Tibial artery (tissue), 4 donors: ENCODE results near the gene SEPTIN5.
"Not testable (repeated sequence)": the region's sequence is repeated elsewhere in the genome, so short reads cannot be mapped to it uniquely, and the experiment has no call there.

Experiments
- DNase-seq, 2 donors: peaks; one replicate each; pipeline ENCODE4 v3.0.0-alpha.2; 2019
- H3K27ac ChIP-seq, 2 donors: fragments of 200-600 bp; sonication (generic) in 1 of 2; 1 replicate in 1 of 2; 2 replicates in 1 of 2; pipeline ENCODE4 v1.5.1; 2018 to 2019; ENCODE audit warnings: mild to moderate bottlenecking in 1 of 2
- H3K27me3 ChIP-seq, 2 donors: fragments of 200-600 bp; sonication (generic) in 1 of 2; one replicate each; pipeline versions ENCODE4 v1.5.1 to v1.6.0; 2016 to 2019
- H3K36me3 ChIP-seq, 3 donors: fragments of 200-600 bp; sonication (generic) in 2 of 3; one replicate each; pipeline ENCODE4 v1.5.1; 2016 to 2019; ENCODE audit warnings: mild to moderate bottlenecking in 2 of 3
- H3K4me1 ChIP-seq, 4 donors: fragments of 200-600 bp; sonication (generic) in 2 of 4; 1 replicate in 3 of 4; 2 replicates in 1 of 4; pipeline ENCODE4 v1.5.1; 2016 to 2019
- H3K4me3 ChIP-seq, 2 donors: fragments of 200-600 bp; sonication (generic) in 1 of 2; 1 replicate in 1 of 2; 2 replicates in 1 of 2; pipeline ENCODE4 v1.5.1; 2018 to 2019; ENCODE audit warnings: mild to moderate bottlenecking in 2 of 2
- H3K9me3 ChIP-seq, 3 donors: fragments of 200-600 bp; sonication (generic) in 1 of 3; one replicate each; pipeline ENCODE4 v1.5.1; 2016 to 2019
- intact Hi-C: fragments of 100-400 bp; cut with DNase I; formaldehyde crosslinking; loops from one replicate; pipeline ENCODE4 v1.15.0; 2023; ENCODE audit warnings: low total_unique reads
- TF ChIP-seq, protein P1 (sequence below), 2 experiments: fragments of 200-600 bp in 1 of 2; fragments of 450-650 bp in 1 of 2; IDR thresholded peaks; one replicate each; pipeline ENCODE4 v1.5.1; 2017 to 2019; ENCODE audit warnings: antibody characterized with exemption in 2 of 2, mild to moderate bottlenecking in 1 of 2, moderate library complexity in 1 of 2

SEPTIN5 gene

DNA sequence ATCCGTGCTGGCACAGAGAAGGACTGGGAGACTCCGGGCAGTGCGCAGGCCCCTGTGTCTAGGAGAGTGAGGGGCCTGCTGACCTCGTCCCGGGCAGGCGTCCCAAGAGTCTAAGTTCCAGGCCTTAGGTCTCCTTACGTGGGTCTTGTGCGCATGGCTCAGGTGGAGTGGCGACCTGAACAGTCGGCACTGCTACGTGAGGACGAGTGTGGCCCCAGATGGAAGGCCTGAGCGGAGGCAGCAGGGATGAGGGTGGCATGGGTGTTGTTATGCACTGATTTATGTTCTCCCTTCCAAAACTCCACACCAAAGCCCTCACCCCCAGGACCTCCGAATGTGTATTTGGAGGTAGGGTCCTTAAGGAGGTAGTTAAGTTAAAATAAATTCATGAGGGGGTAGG, 20.7 kb upstream of the SEPTIN5 start:
- DNase-seq, result no peak
- Histone ChIP-seq H3K9me3 (no peaks in the 10 kb centered on the region), H3K36me3 (no peaks in the 10 kb centered on the region), H3K27ac (no peak overlapping the region), H3K4me1 (peaks cover 0 to 13% (median 5%) of the 10 kb centered on the region in 4 donors), H3K27me3 (peaks cover 0 to 5% of the 10 kb centered on the region in 2 donors), H3K4me3 (no peak overlapping the region)
- intact Hi-C loops, result no loop called here
- TF ChIP-seq, protein P1, sequence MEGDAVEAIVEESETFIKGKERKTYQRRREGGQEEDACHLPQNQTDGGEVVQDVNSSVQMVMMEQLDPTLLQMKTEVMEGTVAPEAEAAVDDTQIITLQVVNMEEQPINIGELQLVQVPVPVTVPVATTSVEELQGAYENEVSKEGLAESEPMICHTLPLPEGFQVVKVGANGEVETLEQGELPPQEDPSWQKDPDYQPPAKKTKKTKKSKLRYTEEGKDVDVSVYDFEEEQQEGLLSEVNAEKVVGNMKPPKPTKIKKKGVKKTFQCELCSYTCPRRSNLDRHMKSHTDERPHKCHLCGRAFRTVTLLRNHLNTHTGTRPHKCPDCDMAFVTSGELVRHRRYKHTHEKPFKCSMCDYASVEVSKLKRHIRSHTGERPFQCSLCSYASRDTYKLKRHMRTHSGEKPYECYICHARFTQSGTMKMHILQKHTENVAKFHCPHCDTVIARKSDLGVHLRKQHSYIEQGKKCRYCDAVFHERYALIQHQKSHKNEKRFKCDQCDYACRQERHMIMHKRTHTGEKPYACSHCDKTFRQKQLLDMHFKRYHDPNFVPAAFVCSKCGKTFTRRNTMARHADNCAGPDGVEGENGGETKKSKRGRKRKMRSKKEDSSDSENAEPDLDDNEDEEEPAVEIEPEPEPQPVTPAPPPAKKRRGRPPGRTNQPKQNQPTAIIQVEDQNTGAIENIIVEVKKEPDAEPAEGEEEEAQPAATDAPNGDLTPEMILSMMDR (IDR thresholded peaks at IDR 0.05), result no peak

DNA sequence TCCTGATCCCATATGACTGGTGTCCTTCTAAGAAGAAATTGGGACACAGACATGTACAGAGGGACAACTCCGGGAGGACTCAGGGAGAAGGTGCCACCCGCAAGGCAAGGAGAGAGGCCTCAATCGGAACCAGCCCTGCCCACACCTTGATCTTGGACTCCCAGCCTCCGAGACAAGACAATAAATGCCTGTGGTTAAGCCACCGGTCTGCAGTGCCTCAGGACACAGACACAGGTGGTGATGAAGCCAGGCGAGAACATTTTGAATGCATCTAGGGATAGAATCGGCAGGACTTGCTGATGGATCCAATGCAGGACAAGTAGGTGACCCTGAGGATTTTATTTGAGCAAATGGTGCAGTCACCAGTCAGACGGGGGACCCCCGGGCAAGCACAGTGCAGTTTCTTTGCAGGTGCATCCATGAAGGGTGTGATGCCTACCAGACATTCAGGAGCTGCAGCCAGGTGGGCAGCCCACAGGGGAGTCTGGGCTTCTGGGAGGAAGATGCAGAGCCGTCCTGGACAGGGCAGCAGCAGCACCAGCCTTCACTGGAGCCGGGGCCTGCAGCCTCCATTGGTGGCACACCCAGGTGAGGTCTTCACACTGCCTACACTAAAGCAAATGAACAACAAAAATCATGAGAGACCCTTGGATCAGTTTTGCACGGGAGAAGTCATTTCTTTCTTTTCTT, 20.2 kb upstream of the SEPTIN5 start:
- Histone ChIP-seq H3K4me1 (peaks cover 0 to 13% (median 5%) of the 10 kb centered on the region in 4 donors), H3K9me3 (no peaks in the 10 kb centered on the region), H3K27me3 (peaks cover 0 to 5% of the 10 kb centered on the region in 2 donors), H3K27ac (no peak overlapping the region), H3K36me3 (no peaks in the 10 kb centered on the region), H3K4me3 (no peak overlapping the region)
- intact Hi-C loops, result no loop called here
- peak in 1 of 2 donors; percentile 31 for DNase-seq
- TF ChIP-seq, protein P1 (IDR thresholded peaks at IDR 0.05), result no peak

DNA sequence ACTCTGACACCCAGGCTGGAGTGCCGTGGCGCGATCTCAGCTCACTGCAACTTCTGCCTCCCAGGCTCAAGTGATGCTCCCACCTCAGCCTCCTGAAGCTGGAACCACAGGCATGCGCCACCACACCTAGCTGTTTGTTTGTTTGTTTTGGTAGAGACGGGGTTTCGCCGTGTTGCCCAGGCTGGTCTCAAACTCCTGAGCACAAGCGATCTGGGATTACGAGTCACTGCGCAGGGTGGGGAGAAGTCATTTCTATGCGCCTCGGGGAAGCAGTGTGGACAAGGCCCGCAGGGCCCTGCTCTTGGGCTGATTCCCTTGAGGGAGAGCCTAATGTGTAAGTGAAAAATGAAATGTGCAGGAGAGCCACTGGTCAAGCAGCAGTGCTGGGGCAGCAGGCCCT, 19.6 kb upstream of the SEPTIN5 start:
- no peaks in the 10 kb centered on the region for H3K9me3 ChIP-seq
- no peak overlapping the region for H3K4me3 ChIP-seq
- TF ChIP-seq, protein P1 (IDR thresholded peaks at IDR 0.05), result no peak
- H3K27me3 ChIP-seq, result peaks cover 0 to 5% of the 10 kb centered on the region in 2 donors
- DNase-seq, result no peak
- no peak overlapping the region for H3K27ac ChIP-seq
- H3K36me3 ChIP-seq, result no peaks in the 10 kb centered on the region
- peaks cover 0 to 13% (median 5%) of the 10 kb centered on the region in 4 donors for H3K4me1 ChIP-seq
- intact Hi-C loops, result no loop called here

- Histone ChIP-seq H3K36me3 (no peaks in the 10 kb centered on the region), H3K27me3 (peaks cover 0 to 5% of the 10 kb centered on the region in 2 donors), H3K4me3 (no peak overlapping the region), H3K4me1 (peaks cover 0 to 4% (median 2%) of the 10 kb centered on the region in 4 donors), H3K9me3 (no peaks in the 10 kb centered on the region), H3K27ac (no peak overlapping the region)
- DNase-seq, result no peak
- TF ChIP-seq, protein P1 (IDR thresholded peaks at IDR 0.05), result no peak
- intact Hi-C loops, result no loop called here
Measured at GRCh38 chr22:19696504-19697276, 17.6 kb upstream of the SEPTIN5 start.

GRCh38 chr22:19697871-19698270, 16.4 kb upstream of the SEPTIN5 start:
- H3K27ac ChIP-seq, DNase-seq, H3K4me3 ChIP-seq, H3K9me3 ChIP-seq, H3K36me3 ChIP-seq, H3K27me3 ChIP-seq, intact Hi-C loops, H3K4me1 ChIP-seq: not testable (repeated sequence)

DNA sequence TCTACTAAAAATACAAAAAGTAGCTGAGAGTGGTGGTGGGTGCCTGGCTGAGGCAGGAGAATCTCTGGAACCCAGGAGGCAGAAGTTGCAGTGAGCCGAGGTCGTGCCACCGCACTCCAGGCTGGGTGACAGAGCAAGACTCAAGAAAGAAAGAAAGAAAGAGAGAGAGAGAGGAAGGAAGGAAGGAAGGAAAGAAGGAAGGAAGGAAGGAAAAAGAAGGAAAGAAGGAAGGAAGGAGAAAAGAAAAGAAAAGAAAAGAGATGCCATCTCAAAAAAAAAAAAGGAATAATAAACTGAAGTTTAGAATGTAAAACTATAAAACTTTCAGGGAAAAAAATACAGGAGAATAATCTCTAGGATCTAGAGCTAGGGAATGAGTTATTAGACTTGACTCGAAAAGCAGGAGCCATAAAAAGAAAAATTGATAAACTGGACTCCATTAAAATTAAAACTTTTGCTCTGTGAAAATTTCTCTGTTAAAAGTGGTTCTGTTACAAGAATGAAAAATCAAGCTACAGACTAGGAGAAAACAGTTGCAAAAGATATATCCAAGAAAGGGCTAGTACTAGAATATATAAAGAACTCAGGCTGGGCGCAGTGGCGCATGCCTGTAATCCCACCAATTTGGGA, 13.4 kb upstream of the SEPTIN5 start:
- Histone ChIP-seq H3K27ac (no peak overlapping the region), H3K4me1 (no peaks in the 10 kb centered on the region), H3K27me3 (peaks cover 0 to 13% of the 10 kb centered on the region in 2 donors), H3K9me3 (no peaks in the 10 kb centered on the region), H3K36me3 (no peaks in the 10 kb centered on the region), H3K4me3 (no peak overlapping the region)
- no peak for DNase-seq
- TF ChIP-seq, protein P1 (IDR thresholded peaks at IDR 0.05), result no peak
- intact Hi-C loops, result no loop called here
